HG03354 (cell line): ENCODE measurements around the gene LHFPL2.
"Not testable (repeated sequence)": the region's sequence is repeated elsewhere in the genome, so short reads cannot be mapped to it uniquely, and the experiment has no call there.

ENCODE experiments used
- ATAC-seq: cut with Tn5 transposase; IDR thresholded peaks from one replicate; pipeline ENCODE4 v1.9.1; 2021; ENCODE audit warnings: mild to moderate bottlenecking; ENCODE audit not compliant: unreplicated experiment, poor library complexity, severe bottlenecking

LHFPL2 gene

GRCh38 chr5:78648359-78649210 lies at the start of gene LHFPL2:
Gene LHFPL2 (minus strand): TSS chr5:78648772. CDS start chr5:78510213, 138,559 bp downstream.
- ATAC-seq: peak; percentile 65

GRCh38 chr5:78696637-78697036 lies 48.1 kb upstream of the LHFPL2 start:
- ATAC-seq: no peak

GRCh38 chr5:78696052-78696451 lies 47.5 kb upstream of the LHFPL2 start:
- not testable (repeated sequence) for ATAC-seq

GRCh38 chr5:78693339-78693738 lies 44.8 kb upstream of the LHFPL2 start:
- no peak for ATAC-seq

- no peak for ATAC-seq
Observed at GRCh38 chr5:78691084-78691960, 42.8 kb upstream of the LHFPL2 start.

- ATAC-seq: no peak
Observed at GRCh38 chr5:78690253-78690972, 41.8 kb upstream of the LHFPL2 start.

- ATAC-seq: no peak
Observed at GRCh38 chr5:78689540-78690252, 41.1 kb upstream of the LHFPL2 start.

GRCh38 chr5:78687514-78687913 lies 38.9 kb upstream of the LHFPL2 start:
- ATAC-seq: not testable (repeated sequence)

- ATAC-seq: not testable (repeated sequence)
Observed at GRCh38 chr5:78683905-78684304, 35.3 kb upstream of the LHFPL2 start.

GRCh38 chr5:78679905-78680304 lies 31.3 kb upstream of the LHFPL2 start:
- ATAC-seq: no peak

GRCh38 chr5:78677777-78678668 lies 29.5 kb upstream of the LHFPL2 start:
- ATAC-seq: no peak

- ATAC-seq: no peak
Observed at GRCh38 chr5:78675956-78676730, 27.6 kb upstream of the LHFPL2 start.

GRCh38 chr5:78673827-78674226 lies 25.3 kb upstream of the LHFPL2 start:
- ATAC-seq: not testable (repeated sequence)

GRCh38 chr5:78672154-78672553 lies 23.6 kb upstream of the LHFPL2 start:
- ATAC-seq: no peak

- ATAC-seq: no peak
Observed at GRCh38 chr5:78671609-78672008, 23.0 kb upstream of the LHFPL2 start.

GRCh38 chr5:78670701-78671269 lies 22.2 kb upstream of the LHFPL2 start:
- ATAC-seq: no peak

GRCh38 chr5:78669331-78669730 lies 20.8 kb upstream of the LHFPL2 start:
- no peak for ATAC-seq
